ENCODE results near the gene MED12L. TPM values are rescaled to one million over a fixed set of nuclear protein-coding genes. Genes with fewer than 3 reads are reported as not detected.
A peak's percentile ranks its signal among the peaks of the same experiment; 100 is the strongest.

The MED12L gene
- polyA plus RNA-seq, 1 experiment = 0.06 TPM

DNA sequence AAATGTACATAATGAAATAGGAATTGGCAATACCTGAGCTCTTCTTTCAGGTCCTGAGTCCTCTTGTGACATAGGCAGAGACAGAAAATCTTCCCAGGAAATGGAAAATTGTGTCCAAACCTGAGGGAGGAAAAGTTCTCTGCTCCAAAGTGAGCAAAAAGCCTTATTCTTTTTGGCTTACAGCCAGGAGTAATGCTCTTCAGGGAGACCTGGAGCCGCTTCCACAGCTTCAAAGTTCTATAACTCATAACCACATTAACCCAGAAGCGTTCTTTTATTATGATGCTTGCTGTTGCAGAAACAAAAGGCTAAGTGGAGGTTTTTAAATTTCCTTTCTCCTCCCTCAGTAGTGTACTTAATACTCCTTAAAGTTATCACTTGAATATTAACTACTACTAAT lies 374.8 kb downstream of the MED12L start:
- TF ChIP-seq CTCF (IDR thresholded peaks at IDR 0.05; ENCODE audit: insufficient read depth, low read depth, low read length) = no peak
- CTCF ChIA-PET = interaction anchor here (0.9 to 1.7 kb wide), 3 partner anchors 8 to 379 kb away, joined by 4 to 16 read pairs (median 4); no protein-coding TSS in a partner anchor
- H3K4me3 ChIP-seq (ENCODE audit: low read depth, low read length) = no peak overlapping the region
- POLR2A ChIA-PET = interaction anchor here (0.6 to 0.7 kb wide), 2 partner anchors 114 to 487 kb away, joined by 3 read pairs; no protein-coding TSS in a partner anchor
- peaks cover 14% of the 10 kb centered on the region for H3K27me3 ChIP-seq (ENCODE audit: control insufficient read depth, insufficient read depth, low read length)
- no peaks in the 10 kb centered on the region for H3K36me3 ChIP-seq (ENCODE audit: control insufficient read depth, insufficient read depth, low read length)
- no peak for DNase-seq (ENCODE audit: low read depth)

DNA sequence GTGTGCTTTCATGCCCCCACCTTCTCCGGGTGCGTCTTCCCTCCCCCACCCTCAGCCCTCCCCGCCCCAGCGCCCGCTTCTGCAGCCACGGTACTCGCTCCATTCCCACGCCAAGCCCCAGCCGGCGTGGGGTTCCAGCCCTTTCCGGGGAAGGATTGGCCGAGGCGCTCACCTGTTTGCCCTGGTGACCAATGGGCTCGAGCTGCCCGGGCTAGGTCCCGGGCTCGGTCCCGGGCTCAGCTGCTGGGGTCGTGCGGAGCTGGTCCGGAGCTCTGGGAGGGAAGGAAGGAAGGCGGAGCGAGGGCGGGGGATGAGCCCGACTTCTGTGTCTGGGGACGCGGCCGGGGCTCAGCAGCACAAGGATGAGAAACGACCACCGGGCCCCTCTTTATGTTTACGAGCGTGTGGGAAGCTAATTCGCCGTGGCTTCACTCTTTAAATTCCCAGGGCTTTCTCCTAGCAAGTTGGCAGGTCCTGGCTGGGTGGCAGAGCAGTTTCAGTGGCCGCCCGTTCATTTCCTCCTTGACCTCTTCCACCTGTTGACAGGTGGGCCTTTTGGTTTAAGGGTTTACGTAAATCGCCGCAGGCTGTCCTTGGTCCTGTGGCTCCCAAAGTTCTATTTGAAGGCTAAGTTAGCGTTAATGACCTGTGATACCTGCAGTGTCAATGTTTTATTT lies 375.4 kb downstream of the MED12L start, which contains the start of gene IGSF10:
Gene IGSF10, minus strand, starts transcription at position 288 of the 677 bp plus-strand sequence. CDS start 2,352 bp downstream, outside the sequence.
- CTCF ChIA-PET = no interaction called here
- POLR2A ChIA-PET = interaction anchor here (0.6 to 0.7 kb wide), 2 partner anchors 115 to 487 kb away, joined by 3 read pairs; no protein-coding TSS in a partner anchor
- H3K36me3 ChIP-seq (ENCODE audit: control insufficient read depth, insufficient read depth, low read length) = no peaks in the 10 kb centered on the region
- DNase-seq (ENCODE audit: low read depth) = no peak
- TF ChIP-seq CTCF (IDR thresholded peaks at IDR 0.05; ENCODE audit: insufficient read depth, low read depth, low read length) = no peak
- H3K4me3 ChIP-seq (ENCODE audit: low read depth, low read length) = peak within 1 kb of the TSS; percentile 40
- peaks cover 14% of the 10 kb centered on the region for H3K27me3 ChIP-seq (ENCODE audit: control insufficient read depth, insufficient read depth, low read length)

- ChIA-PET POLR2A (no interaction called here), CTCF (no interaction called here)
- peaks cover 14% of the 10 kb centered on the region for H3K27me3 ChIP-seq (ENCODE audit: control insufficient read depth, insufficient read depth, low read length)
- TF ChIP-seq CTCF (IDR thresholded peaks at IDR 0.05; ENCODE audit: insufficient read depth, low read depth, low read length) = no peak
- H3K4me3 ChIP-seq (ENCODE audit: low read depth, low read length) = no peak overlapping the region
- DNase-seq (ENCODE audit: low read depth) = no peak
- H3K36me3 ChIP-seq (ENCODE audit: control insufficient read depth, insufficient read depth, low read length) = no peaks in the 10 kb centered on the region
Measured at GRCh38 chr3:151462278-151462780, 376.9 kb downstream of the MED12L start.

- ChIA-PET POLR2A (no interaction called here), CTCF (interaction anchor here (0.6 kb wide), 1 partner anchor 456 kb away, joined by 3 read pairs; no protein-coding TSS in a partner anchor)
- no peak for TF ChIP-seq CTCF (IDR thresholded peaks at IDR 0.05; ENCODE audit: insufficient read depth, low read depth, low read length)
- no peak overlapping the region for H3K4me3 ChIP-seq (ENCODE audit: low read depth, low read length)
- no peaks in the 10 kb centered on the region for H3K36me3 ChIP-seq (ENCODE audit: control insufficient read depth, insufficient read depth, low read length)
- peaks cover 14% of the 10 kb centered on the region for H3K27me3 ChIP-seq (ENCODE audit: control insufficient read depth, insufficient read depth, low read length)
- no peak for DNase-seq (ENCODE audit: low read depth)
Measured at GRCh38 chr3:151462991-151463390, 377.5 kb downstream of the MED12L start.

DNA sequence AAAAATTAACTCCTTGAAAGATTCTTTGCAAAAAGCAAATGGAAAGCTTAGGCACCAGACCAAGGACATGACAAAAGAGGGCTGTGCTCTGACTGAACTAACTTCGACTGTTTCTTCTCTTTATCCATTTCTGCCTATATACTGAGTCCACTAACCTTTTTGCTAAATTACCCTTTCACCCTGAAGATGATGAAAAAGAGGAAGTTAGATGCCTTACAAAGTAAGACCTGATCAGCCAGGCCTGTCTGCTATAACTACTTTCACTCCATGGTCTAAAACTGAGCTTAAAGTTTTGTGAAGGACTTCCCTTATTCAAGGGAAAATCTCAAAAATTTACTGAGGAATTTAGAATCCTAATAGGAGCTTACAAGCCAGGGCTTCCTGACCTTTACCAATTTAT lies 381.6 kb downstream of the MED12L start:
- DNase-seq (ENCODE audit: low read depth) = no peak
- Histone ChIP-seq H3K27me3 (ENCODE audit: control insufficient read depth, insufficient read depth, low read length) (peaks cover 5% of the 10 kb centered on the region), H3K36me3 (ENCODE audit: control insufficient read depth, insufficient read depth, low read length) (no peaks in the 10 kb centered on the region), H3K4me3 (ENCODE audit: low read depth, low read length) (no peak overlapping the region)
- no peak for TF ChIP-seq CTCF (IDR thresholded peaks at IDR 0.05; ENCODE audit: insufficient read depth, low read depth, low read length)
- POLR2A ChIA-PET = no interaction called here
- CTCF ChIA-PET = interaction anchor here (0.9 to 3.6 kb wide), 9 partner anchors 11 to 452 kb away, joined by 3 to 32 read pairs (median 10); no protein-coding TSS in a partner anchor
